Stimulated activated naive B cell treated with anti-CD40 and anti-IgM and Interleukin-4, amounts not matched to agents 10 μg/mL and 1 μg/mL and 100 μg/mL, for 72 hours (primary cell): ENCODE measurements around the gene SHISA9.

Experiments used
- ATAC-seq, 2 donors: fragments of 150-1000 bp; cut with Tn5 transposase; replicated peaks; 2 replicates each; pipeline ENCODE4 v1.10.0; 2021; ENCODE audit warnings: moderate library complexity in 1 of 2
- DNase-seq: peaks from one replicate; pipeline ENCODE4 v3.0.0; 2021
- H3K27ac Mint-ChIP-seq: one replicate; pipeline ENCODE4 v1.8.0; 2022; ENCODE audit warnings: mild to moderate bottlenecking, mixed read lengths
- H3K27me3 Mint-ChIP-seq, 2 donors: one replicate each; pipeline ENCODE4 v1.8.0; 2022; ENCODE audit warnings: mixed read lengths in 2 of 2
- H3K36me3 Mint-ChIP-seq, 2 donors: one replicate each; pipeline ENCODE4 v1.8.0; 2022; ENCODE audit warnings: mixed read lengths in 2 of 2, mild to moderate bottlenecking in 1 of 2
- H3K4me1 Mint-ChIP-seq, 2 donors: one replicate each; pipeline ENCODE4 v1.8.0; 2022; ENCODE audit warnings: mixed read lengths in 2 of 2, mild to moderate bottlenecking in 1 of 2
- H3K4me3 Mint-ChIP-seq, 2 donors: one replicate each; pipeline ENCODE4 v1.8.0; 2022; ENCODE audit warnings: mild to moderate bottlenecking in 2 of 2, mixed read lengths in 2 of 2, moderate library complexity in 1 of 2
- H3K9me3 Mint-ChIP-seq, 2 donors: one replicate each; pipeline ENCODE4 v1.8.0; 2022; ENCODE audit warnings: mixed read lengths in 2 of 2, mild to moderate bottlenecking in 1 of 2

The SHISA9 gene

DNA sequence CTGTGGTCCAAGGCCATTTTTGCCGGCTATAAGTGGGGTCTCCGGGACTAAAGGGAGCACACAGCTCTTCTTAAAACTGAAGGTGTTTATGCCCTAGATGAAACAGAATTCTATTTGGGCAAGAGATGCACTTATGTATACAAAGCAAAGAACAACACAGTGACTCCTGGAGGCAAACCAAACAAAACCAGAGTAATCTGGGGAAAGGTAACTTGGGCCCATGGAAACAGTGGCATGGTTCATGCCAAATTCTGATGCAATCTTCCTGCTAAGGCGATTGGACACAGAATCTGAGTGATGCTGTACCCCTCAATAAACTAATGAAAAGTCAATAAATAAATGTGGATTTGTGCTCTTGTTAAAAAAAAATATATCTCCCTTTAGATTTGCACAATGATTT lies 20.2 kb upstream of the SHISA9 start:
- H3K27me3 Mint-ChIP-seq, result peaks cover 5 to 16% of the 10 kb centered on the region in 2 donors
- no peak overlapping the region for H3K4me3 Mint-ChIP-seq
- H3K27ac Mint-ChIP-seq, result no peak overlapping the region
- no peaks in the 10 kb centered on the region for H3K4me1 Mint-ChIP-seq
- H3K9me3 Mint-ChIP-seq, result peaks cover 3 to 4% of the 10 kb centered on the region in 2 donors
- no peaks in the 10 kb centered on the region for H3K36me3 Mint-ChIP-seq
- DNase-seq (no peak), ATAC-seq (no peak)

DNA sequence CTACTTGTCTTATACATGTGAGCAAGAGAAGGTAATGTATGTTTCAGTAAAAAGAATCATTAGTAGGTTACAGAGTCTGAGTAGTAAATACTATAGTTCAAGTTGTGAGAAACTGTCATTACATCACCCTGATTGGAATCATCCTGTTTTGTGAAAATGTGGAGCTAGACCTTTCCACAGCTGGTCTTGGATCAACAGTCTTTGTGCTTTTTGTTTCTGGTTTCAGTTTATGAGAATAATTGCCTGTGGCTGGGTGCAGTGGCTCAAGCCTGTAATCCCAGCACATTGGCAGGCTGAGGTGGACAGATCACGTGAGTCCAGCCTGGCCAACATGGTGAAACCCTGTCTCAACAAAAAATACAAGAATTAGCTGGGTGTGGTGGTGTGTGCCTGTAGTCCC lies 19.7 kb upstream of the SHISA9 start:
- ATAC-seq (no peak), DNase-seq (no peak)
- Mint-ChIP-seq H3K4me1 (no peaks in the 10 kb centered on the region), H3K36me3 (no peaks in the 10 kb centered on the region), H3K27me3 (peaks cover 5 to 16% of the 10 kb centered on the region in 2 donors), H3K9me3 (peaks cover 3 to 4% of the 10 kb centered on the region in 2 donors), H3K27ac (no peak overlapping the region), H3K4me3 (no peak overlapping the region)

DNA sequence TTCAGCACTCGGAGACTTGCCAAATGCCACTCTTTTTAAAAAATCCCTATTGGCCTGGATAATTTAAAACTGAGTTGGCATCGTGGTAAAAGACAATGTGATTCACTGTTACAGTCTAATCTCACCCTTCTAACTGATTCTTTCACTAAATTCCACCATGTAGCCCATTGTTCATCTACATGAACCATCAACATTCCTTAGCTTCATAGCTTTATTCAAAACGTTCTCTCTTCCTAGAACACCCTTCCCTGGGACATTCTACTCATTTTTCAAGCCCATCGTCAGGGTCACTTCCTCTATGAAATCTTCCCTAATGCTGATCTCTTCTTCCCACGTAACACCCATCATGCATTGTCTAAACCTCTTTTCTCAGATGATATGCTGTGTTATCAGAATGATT lies 15.7 kb upstream of the SHISA9 start:
- no peak overlapping the region for H3K27ac Mint-ChIP-seq
- H3K4me3 Mint-ChIP-seq, result no peak overlapping the region
- peaks cover 0 to 4% of the 10 kb centered on the region in 2 donors for H3K9me3 Mint-ChIP-seq
- no peaks in the 10 kb centered on the region for H3K36me3 Mint-ChIP-seq
- no peak for ATAC-seq
- H3K4me1 Mint-ChIP-seq, result no peaks in the 10 kb centered on the region
- DNase-seq, result no peak
- H3K27me3 Mint-ChIP-seq, result peaks cover 14 to 29% of the 10 kb centered on the region in 2 donors

DNA sequence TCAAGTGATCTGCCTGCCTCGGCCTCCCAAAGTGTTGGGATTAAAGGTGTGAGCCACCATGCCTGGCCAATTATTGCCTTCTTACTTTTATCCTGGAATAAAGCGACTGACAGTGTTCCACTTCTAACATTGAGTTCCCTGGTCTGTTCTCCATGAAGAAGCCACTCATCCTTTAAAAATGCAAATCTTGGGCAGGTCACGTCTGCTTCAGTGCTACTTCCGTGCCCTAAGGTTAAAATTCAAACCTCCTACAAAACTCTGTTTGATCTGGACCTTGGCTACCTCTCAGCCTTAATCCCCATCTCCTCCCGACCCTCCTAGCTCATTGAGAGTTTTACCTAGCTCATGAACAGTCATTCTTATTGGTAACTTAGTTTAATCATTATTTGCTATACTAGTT lies 9.6 kb upstream of the SHISA9 start:
- H3K27ac Mint-ChIP-seq, result no peak overlapping the region
- no peaks in the 10 kb centered on the region for H3K36me3 Mint-ChIP-seq
- ATAC-seq (no peak), DNase-seq (no peak)
- no peaks in the 10 kb centered on the region for H3K4me1 Mint-ChIP-seq
- no peaks in the 10 kb centered on the region for H3K9me3 Mint-ChIP-seq
- no peak overlapping the region for H3K4me3 Mint-ChIP-seq
- peaks cover 36 to 53% of the 10 kb centered on the region in 2 donors for H3K27me3 Mint-ChIP-seq

- no peak for DNase-seq
- no peak overlapping the region for H3K4me3 Mint-ChIP-seq
- H3K4me1 Mint-ChIP-seq, result no peaks in the 10 kb centered on the region
- H3K27ac Mint-ChIP-seq, result no peak overlapping the region
- H3K27me3 Mint-ChIP-seq, result peaks cover 29 to 53% of the 10 kb centered on the region in 2 donors
- no peaks in the 10 kb centered on the region for H3K9me3 Mint-ChIP-seq
- H3K36me3 Mint-ChIP-seq, result no peaks in the 10 kb centered on the region
- no peak for ATAC-seq
These were observed 8.2 kb upstream of the SHISA9 start for GRCh38 chr16:12893050-12893750.

DNA sequence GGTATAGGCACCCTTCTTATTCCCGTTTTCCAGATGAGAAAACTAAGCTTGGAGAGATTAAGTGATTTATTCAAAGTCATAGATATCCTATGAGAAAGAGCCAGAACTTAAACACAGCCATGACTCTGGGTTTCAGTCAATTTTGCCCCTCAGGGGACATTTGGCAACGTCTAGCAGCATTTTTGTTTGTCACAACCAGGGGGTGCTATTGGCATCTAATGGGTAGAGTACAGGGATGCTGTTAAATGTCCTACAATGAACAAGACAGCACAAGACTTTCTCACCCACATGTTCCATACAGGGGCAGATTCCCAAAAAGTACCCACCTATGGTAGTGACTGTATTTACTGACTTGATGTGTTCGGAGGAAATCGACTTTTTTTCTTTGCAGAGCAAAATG lies 4.8 kb upstream of the SHISA9 start:
- peaks cover 45 to 61% of the 10 kb centered on the region in 2 donors for H3K27me3 Mint-ChIP-seq

DNA sequence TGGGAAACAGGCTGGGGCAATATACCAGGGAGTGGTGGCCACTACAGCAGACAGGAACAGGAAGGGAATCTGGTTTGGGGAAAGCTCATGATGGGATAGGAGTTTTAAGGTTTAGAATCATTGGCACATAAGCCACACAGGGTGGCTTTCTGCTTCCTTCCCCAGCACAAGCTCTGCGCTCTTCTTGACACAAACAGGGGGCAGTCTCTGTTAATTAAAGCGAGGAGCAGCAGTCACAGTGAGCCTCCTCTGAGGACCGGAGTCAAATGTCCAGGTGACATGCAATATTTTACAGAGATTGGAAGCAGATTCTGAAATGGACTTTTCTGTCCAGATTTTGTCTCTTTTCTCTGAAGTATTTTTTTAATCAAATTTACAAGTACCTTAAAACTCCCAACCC lies 2.8 kb upstream of the SHISA9 start:
- Mint-ChIP-seq H3K4me3 (no peak overlapping the region), H3K27ac (no peak overlapping the region), H3K36me3 (no peaks in the 10 kb centered on the region), H3K4me1 (peaks cover 6 to 10% of the 10 kb centered on the region in 2 donors), H3K27me3 (peaks cover 44 to 67% of the 10 kb centered on the region in 2 donors), H3K9me3 (no peaks in the 10 kb centered on the region)
- DNase-seq, result no peak
- ATAC-seq, result no peak

More for the DNA sequence above, 4.8 kb upstream of the SHISA9 start:
- ATAC-seq (peak; percentile 56 to 68), DNase-seq (no peak)
- no peak overlapping the region for H3K27ac Mint-ChIP-seq
- H3K36me3 Mint-ChIP-seq, result no peaks in the 10 kb centered on the region
- no peaks in the 10 kb centered on the region for H3K9me3 Mint-ChIP-seq
- no peak overlapping the region for H3K4me3 Mint-ChIP-seq
- H3K4me1 Mint-ChIP-seq, result no peaks in the 10 kb centered on the region

- DNase-seq (no peak), ATAC-seq (no peak)
- H3K4me3 Mint-ChIP-seq, result no peak overlapping the region
- no peaks in the 10 kb centered on the region for H3K9me3 Mint-ChIP-seq
- H3K27ac Mint-ChIP-seq, result no peak overlapping the region
- peaks cover 45 to 73% of the 10 kb centered on the region in 2 donors for H3K27me3 Mint-ChIP-seq
- H3K36me3 Mint-ChIP-seq, result no peaks in the 10 kb centered on the region
- peaks cover 6 to 10% of the 10 kb centered on the region in 2 donors for H3K4me1 Mint-ChIP-seq
These were observed 1.8 kb upstream of the SHISA9 start for GRCh38 chr16:12899529-12900143.

GRCh38 chr16:12900156-12900555 lies 1.2 kb upstream of the SHISA9 start:
- ATAC-seq (no peak), DNase-seq (no peak)
- H3K27ac Mint-ChIP-seq, result peak overlapping the region; percentile 2
- H3K36me3 Mint-ChIP-seq, result no peaks in the 10 kb centered on the region
- peaks cover 46 to 74% of the 10 kb centered on the region in 2 donors for H3K27me3 Mint-ChIP-seq
- H3K4me3 Mint-ChIP-seq, result no peak overlapping the region
- H3K4me1 Mint-ChIP-seq, result peaks cover 6 to 10% of the 10 kb centered on the region in 2 donors
- no peaks in the 10 kb centered on the region for H3K9me3 Mint-ChIP-seq

DNA sequence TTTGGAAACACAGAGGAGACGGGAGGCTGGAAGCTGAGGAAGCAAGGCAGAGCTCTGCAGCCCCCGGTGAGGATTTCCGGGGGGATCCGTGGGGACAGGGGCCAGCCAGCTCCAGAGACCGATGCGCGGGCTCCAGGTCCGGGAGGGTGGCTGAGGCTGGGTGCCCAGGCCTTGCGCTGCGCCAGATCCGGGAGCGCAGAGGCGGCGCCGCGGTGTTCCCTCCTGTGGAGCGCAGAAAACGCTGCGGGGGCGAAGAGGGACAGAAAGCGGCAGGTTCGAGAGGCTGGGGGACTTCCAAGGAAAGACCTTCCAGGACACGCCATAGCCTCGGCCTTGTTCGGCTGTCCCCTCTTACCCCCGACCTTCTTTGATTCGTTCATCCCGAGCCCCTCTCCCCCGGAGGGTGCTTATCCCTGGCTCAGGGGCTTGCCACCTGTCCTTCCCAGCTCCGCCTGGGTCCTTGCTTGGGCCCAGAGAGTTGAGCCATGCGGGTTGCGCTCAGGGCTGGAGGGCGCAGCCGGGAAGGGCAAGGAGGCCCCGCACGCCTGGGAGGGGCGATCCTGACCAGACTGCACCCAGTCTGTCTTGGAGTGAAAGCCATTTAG lies 697 bp upstream of the SHISA9 start:
- ATAC-seq, result no peak
- peak overlapping the region; percentile 2 for H3K27ac Mint-ChIP-seq
- no peak overlapping the region for H3K4me3 Mint-ChIP-seq
- no peaks in the 10 kb centered on the region for H3K9me3 Mint-ChIP-seq
- no peaks in the 10 kb centered on the region for H3K36me3 Mint-ChIP-seq
- H3K4me1 Mint-ChIP-seq, result peaks cover 6 to 10% of the 10 kb centered on the region in 2 donors
- DNase-seq, result no peak
- peaks cover 51 to 79% of the 10 kb centered on the region in 2 donors for H3K27me3 Mint-ChIP-seq

DNA sequence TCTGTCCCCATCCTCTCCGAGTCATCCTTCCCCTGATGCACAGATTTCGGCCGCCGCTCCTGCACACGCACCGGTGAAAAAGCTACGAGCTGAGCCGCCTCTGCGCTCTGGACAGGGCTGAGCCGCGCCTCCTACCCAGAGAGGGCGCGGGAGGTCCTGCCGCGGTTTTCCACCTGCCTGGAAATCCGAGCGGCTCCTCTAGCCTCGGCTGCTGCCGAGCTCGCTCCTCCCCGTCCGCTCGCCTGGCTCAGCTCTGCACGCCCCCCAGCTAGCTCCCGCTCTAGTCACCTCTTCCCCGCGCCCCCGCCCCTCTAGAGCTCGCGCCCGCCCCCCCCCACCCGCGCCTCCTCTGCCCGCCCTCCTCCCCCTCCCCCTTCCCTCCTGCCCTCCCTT lies 198 bp upstream of the SHISA9 start:
- Mint-ChIP-seq H3K4me3 (peak overlapping the region in 1 of 2 donors; percentile 58), H3K27me3 (peaks cover 52 to 81% of the 10 kb centered on the region in 2 donors), H3K9me3 (no peaks in the 10 kb centered on the region), H3K27ac (no peak overlapping the region), H3K4me1 (peaks cover 6 to 10% of the 10 kb centered on the region in 2 donors), H3K36me3 (no peaks in the 10 kb centered on the region)
- no peak for ATAC-seq
- no peak for DNase-seq

DNA sequence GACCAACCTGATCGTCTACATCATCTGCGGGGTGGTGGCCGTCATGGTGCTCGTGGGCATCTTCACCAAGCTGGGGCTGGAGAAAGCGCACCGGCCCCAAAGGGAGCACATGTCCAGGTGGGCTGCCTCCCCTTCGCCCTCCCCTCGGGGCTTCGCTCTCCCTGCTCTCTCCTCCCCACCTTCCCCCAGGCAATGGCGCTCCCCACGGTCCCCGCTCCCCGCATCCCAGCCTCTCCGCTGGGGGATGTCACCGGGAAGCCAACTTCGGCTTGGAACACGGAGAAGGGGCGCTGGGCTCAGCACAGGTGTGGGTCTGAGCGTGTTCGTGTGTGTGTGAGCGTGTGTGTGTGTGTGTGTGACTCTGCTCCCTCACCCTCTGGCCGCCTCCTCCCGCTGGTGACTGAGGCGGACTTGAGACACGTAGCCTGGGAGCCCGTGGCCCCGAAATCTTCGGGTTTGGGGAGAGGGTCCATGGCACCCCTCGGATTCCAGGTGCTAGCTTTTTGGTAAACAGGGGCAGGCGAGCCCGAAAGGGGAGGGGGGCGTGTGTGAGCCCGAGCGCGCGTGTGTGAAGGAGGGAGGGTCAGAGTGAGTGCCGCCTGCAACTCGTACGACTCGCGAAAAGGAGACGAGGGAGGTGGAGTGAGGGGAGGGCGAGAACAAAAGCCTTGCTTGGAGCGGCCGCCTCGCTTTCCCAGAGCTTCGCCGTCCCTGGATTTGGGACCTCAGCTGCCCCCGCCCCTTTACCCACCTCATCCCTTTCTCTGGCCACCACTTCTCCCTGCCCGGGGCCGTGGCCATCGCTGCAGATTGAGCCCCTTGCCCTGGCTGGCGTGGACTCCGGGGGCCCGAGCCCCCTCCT lies 1.3 kb downstream of the SHISA9 start:
- peaks cover 6 to 14% of the 10 kb centered on the region in 2 donors for H3K4me1 Mint-ChIP-seq
- H3K36me3 Mint-ChIP-seq, result no peaks in the 10 kb centered on the region
- no peak for ATAC-seq
- peak overlapping the region; percentile 63 to 66 for H3K4me3 Mint-ChIP-seq
- peaks cover 61 to 85% of the 10 kb centered on the region in 2 donors for H3K27me3 Mint-ChIP-seq
- DNase-seq, result no peak
- peak overlapping the region; percentile 56 for H3K27ac Mint-ChIP-seq
- H3K9me3 Mint-ChIP-seq, result no peaks in the 10 kb centered on the region

DNA sequence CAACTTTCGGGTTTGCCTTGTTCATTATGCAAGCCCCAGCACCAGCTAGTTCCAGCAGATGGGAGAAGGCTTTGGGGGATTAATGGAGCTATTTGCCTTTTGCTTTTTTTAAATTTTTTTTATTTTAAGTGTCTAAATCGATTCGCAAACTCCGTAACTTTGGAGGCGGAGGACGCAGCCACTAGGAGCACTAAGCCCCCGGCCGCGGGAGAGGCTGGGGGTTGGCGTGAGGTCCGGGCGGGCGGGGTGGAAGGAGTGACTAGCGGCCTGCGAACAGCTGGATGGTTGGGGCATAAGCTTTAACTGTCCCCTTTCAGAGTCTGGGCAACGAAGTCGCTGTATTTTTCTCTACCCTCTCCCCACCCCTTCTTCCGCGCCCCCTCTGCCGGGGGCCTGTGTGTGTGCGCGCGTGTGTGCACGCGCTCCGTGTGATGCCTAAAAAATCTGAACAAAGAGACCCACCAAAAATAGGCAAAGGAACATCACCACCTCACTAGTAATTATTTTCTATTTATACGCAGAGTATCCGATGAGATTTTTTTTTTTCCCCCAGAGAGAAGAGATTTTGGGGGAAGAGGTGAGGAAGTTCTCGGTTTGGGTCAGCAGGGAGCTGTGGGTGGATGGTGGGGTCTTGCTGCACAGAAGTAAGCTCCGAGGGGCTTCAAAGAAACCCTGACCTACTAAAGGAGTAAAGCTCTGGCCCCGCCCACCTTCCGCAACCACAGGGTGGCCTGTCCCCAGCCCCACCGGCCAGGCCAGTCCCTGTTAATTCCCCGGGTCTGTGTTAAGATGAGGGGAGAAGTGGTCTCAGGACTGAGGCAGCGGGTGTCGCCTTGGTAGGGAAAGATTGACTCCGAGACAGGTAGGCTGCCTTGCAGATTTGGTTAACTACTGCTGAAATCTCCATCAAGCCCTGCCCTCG lies 2.3 kb downstream of the SHISA9 start:
- no peak overlapping the region for H3K27ac Mint-ChIP-seq
- H3K27me3 Mint-ChIP-seq, result peaks cover 60 to 82% of the 10 kb centered on the region in 2 donors
- H3K4me1 Mint-ChIP-seq, result peaks cover 6 to 14% of the 10 kb centered on the region in 2 donors
- ATAC-seq (no peak), DNase-seq (no peak)
- no peaks in the 10 kb centered on the region for H3K9me3 Mint-ChIP-seq
- H3K4me3 Mint-ChIP-seq, result no peak overlapping the region
- H3K36me3 Mint-ChIP-seq, result no peaks in the 10 kb centered on the region
